A549 (cell line): Measurements from ENCODE around the gene PPP4R1. TPM values are rescaled to one million over a fixed set of nuclear protein-coding genes. Genes with fewer than 3 reads are reported as not detected.

Experiments used
- ATAC-seq, 2 experiments: fragments of 200-7000 bp in 1 of 2; fragments of >200 bp in 1 of 2; cut with Nextera tagmentation in 1 of 2; cut with Tn5 transposase in 1 of 2; 3 replicates each; pipeline versions ENCODE4 v1.8.0 to v1.9.1; 2018 to 2020; ENCODE audit warnings: mild to moderate bottlenecking in 1 of 2, moderate library complexity in 1 of 2
- CTCF ChIA-PET: fragments of 300-600 bp; sonication (Branson Sonifier 250); formaldehyde crosslinking; extraction: SDS; loops from one replicate; lab custom pipeline; 2021; ENCODE audit warnings: antibody characterized with exemption, inconsistent platforms; lab: Yijun Ruan, JAX
- POLR2A ChIA-PET: fragments of 350-600 bp; formaldehyde crosslinking; extraction: SDS; loops from one replicate; lab custom pipeline; 2021; ENCODE audit warnings: antibody characterized with exemption, inconsistent platforms; lab: Yijun Ruan, JAX
- DNase-seq, 2 experiments: peaks; one replicate each; pipeline versions ENCODE4 v3.0.0 to v3.0.0-alpha.2; 2011 to 2016; ENCODE audit warnings: low read depth in 1 of 2, low spot score in 1 of 2
- FAIRE-seq: peaks from 2 replicates; lab custom pipeline; 2011; peaks lifted over from hg19 to GRCh38; lab: Jason Lieb, UNC
- H3K27ac ChIP-seq, 2 experiments: fragments of >200 bp; sonication (Bioruptor Twin); formaldehyde crosslinking; 3 replicates each; pipeline ENCODE4 v1.5.1; 2016 to 2017
- H3K4me1 ChIP-seq: fragments of >200 bp; sonication (Bioruptor Twin); formaldehyde crosslinking; 3 replicates; pipeline ENCODE4 v1.6.1; 2016
- H3K4me2 ChIP-seq: fragments of >200 bp; sonication (Bioruptor Twin); formaldehyde crosslinking; 3 replicates; pipeline ENCODE4 v1.6.1; 2016
- H3K4me3 ChIP-seq: fragments of >200 bp; sonication (Bioruptor Twin); formaldehyde crosslinking; 3 replicates; pipeline ENCODE4 v1.5.1; 2016
- H3K9me3 ChIP-seq: fragments of >200 bp; sonication (Bioruptor Twin); formaldehyde crosslinking; 3 replicates; pipeline ENCODE4 v1.6.1; 2016
- CBX2 ChIP-seq: fragments of 200-600 bp; sonication (generic); IDR thresholded peaks from 2 replicates; pipeline ENCODE4 v1.6.1; 2016; ENCODE audit warnings: low read depth, mild to moderate bottlenecking, borderline replicate concordance
- CBX8 ChIP-seq: fragments of 200-600 bp; sonication (generic); IDR thresholded peaks from 2 replicates; pipeline ENCODE4 v1.6.1; 2016
- CEBPB ChIP-seq, 2 experiments: fragments of >200 bp in 1 of 2; sonication (Bioruptor Twin) in 1 of 2; formaldehyde crosslinking in 1 of 2; IDR thresholded peaks; 2 replicates each; pipeline ENCODE4 v1.6.1; 2012 to 2016
- CHD4 ChIP-seq: fragments of 200-600 bp; sonication (generic); IDR thresholded peaks from 2 replicates; pipeline ENCODE4 v1.6.1; 2016; ENCODE audit warnings: antibody characterized with exemption, mild to moderate bottlenecking, borderline replicate concordance
- E2F6 ChIP-seq: IDR thresholded peaks from 2 replicates; pipeline ENCODE4 v1.6.1; 2012; ENCODE audit warnings: low read depth, borderline replicate concordance
- EHF ChIP-seq: fragments of 250-450 bp; sonication (Bioruptor Pico); IDR thresholded peaks from 2 replicates; pipeline ENCODE4 v1.5.0; 2020; ENCODE audit warnings: mild to moderate bottlenecking
- EHMT2 ChIP-seq: fragments of 200-600 bp; sonication (generic); IDR thresholded peaks from 2 replicates; pipeline ENCODE4 v1.6.1; 2016; ENCODE audit warnings: antibody characterized with exemption, low read depth, mild to moderate bottlenecking, moderate library complexity
- EP300 ChIP-seq, 2 experiments: fragments of >200 bp; sonication (Bioruptor Twin); formaldehyde crosslinking; IDR thresholded peaks; 2 replicates in 1 of 2; 3 replicates in 1 of 2; pipeline ENCODE4 v1.6.1; 2016 to 2017
- FOSB ChIP-seq: fragments of 250-450 bp; sonication (Bioruptor Pico); IDR thresholded peaks from 2 replicates; pipeline ENCODE4 v1.5.0; 2020; ENCODE audit warnings: mild to moderate bottlenecking, moderate library complexity
- FOSL2 ChIP-seq, 2 experiments: fragments of 450-650 bp in 1 of 2; fragments of >200 bp in 1 of 2; sonication (Bioruptor Twin) in 1 of 2; formaldehyde crosslinking; IDR thresholded peaks; 2 replicates each; pipeline versions ENCODE4 v1.5.0 to v1.6.1; 2016 to 2020; ENCODE audit warnings: mild to moderate bottlenecking in 1 of 2, moderate library complexity in 1 of 2
- FOXS1 ChIP-seq: fragments of 250-450 bp; sonication (Bioruptor Pico); IDR thresholded peaks from 2 replicates; pipeline ENCODE4 v1.5.0; 2020; ENCODE audit warnings: mild to moderate bottlenecking, moderate library complexity
- HES2 ChIP-seq: fragments of >200 bp; sonication (Bioruptor Twin); formaldehyde crosslinking; IDR thresholded peaks from 2 replicates; pipeline ENCODE4 v1.6.1; 2016
- HEYL ChIP-seq: fragments of 250-450 bp; sonication (Bioruptor Pico); IDR thresholded peaks from 2 replicates; pipeline ENCODE4 v1.8.0; 2021; ENCODE audit warnings: mild to moderate bottlenecking, moderate library complexity
- HMGXB4 ChIP-seq: fragments of 250-450 bp; sonication (Bioruptor Pico); IDR thresholded peaks from 2 replicates; pipeline ENCODE4 v1.5.0; 2021; ENCODE audit warnings: mild to moderate bottlenecking, moderate library complexity, borderline replicate concordance
- HOXA7 ChIP-seq: fragments of 250-450 bp; sonication (Bioruptor Pico); IDR thresholded peaks from 2 replicates; pipeline ENCODE4 v1.5.0; 2020; ENCODE audit warnings: mild to moderate bottlenecking, moderate library complexity
- JUNB ChIP-seq: fragments of >200 bp; sonication (Bioruptor Twin); formaldehyde crosslinking; IDR thresholded peaks from 2 replicates; pipeline ENCODE4 v1.6.1; 2016
- MAFK ChIP-seq: fragments of 450-650 bp; IDR thresholded peaks from 2 replicates; pipeline ENCODE4 v1.6.1; 2014; ENCODE audit not compliant: partially characterized antibody
- MAZ ChIP-seq: fragments of 150-350 bp; IDR thresholded peaks from 2 replicates; pipeline ENCODE4 v1.6.1; 2014; ENCODE audit warnings: antibody characterized with exemption, low read depth, low read length, borderline replicate concordance
- NFE2L2 ChIP-seq: fragments of 150-350 bp; conservative IDR thresholded peaks from 2 replicates; pipeline ENCODE4 v1.6.1; 2014; ENCODE audit warnings: low read length
- POLR2AphosphoS2 ChIP-seq: conservative IDR thresholded peaks from 2 replicates; pipeline ENCODE4 v1.6.1; 2012; ENCODE audit warnings: low read length, improper control_type of control experiment, inconsistent platforms
- RAD21 ChIP-seq, 2 experiments: fragments of >200 bp in 1 of 2; sonication (Bioruptor Twin) in 1 of 2; formaldehyde crosslinking in 1 of 2; IDR thresholded peaks in 1 of 2; conservative IDR thresholded peaks in 1 of 2; 2 replicates in 1 of 2; 3 replicates in 1 of 2; pipeline ENCODE4 v1.6.1; 2012 to 2018; ENCODE audit warnings: inconsistent platforms in 1 of 2
- RARB ChIP-seq: fragments of 250-450 bp; sonication (Bioruptor Pico); IDR thresholded peaks from 2 replicates; pipeline ENCODE4 v1.8.0; 2021; ENCODE audit warnings: mild to moderate bottlenecking, moderate library complexity
- SREBF2 ChIP-seq: fragments of 450-650 bp; IDR thresholded peaks from 2 replicates; pipeline ENCODE4 v1.6.1; 2014; ENCODE audit warnings: mild to moderate bottlenecking, moderate library complexity
- TFCP2L1 ChIP-seq: fragments of 250-450 bp; sonication (Bioruptor Pico); IDR thresholded peaks from 2 replicates; pipeline ENCODE4 v1.5.0; 2021; ENCODE audit warnings: mild to moderate bottlenecking
- ZC3H11A ChIP-seq: fragments of 450-650 bp; IDR thresholded peaks from 2 replicates; pipeline ENCODE4 v1.6.1; 2014; ENCODE audit warnings: antibody characterized with exemption, mild to moderate bottlenecking
- ZFP36 ChIP-seq: fragments of 450-650 bp; IDR thresholded peaks from 2 replicates; pipeline ENCODE4 v1.6.1; 2014; ENCODE audit warnings: borderline replicate concordance; ENCODE audit not compliant: partially characterized antibody
- WGBS: methylation state at CpG from one replicate; pipeline ENCODE4 v1.1.6; 2017; ENCODE audit errors: missing lambda C conversion rate; 5-methylcytosine and 5-hydroxymethylcytosine counted together
- polyA plus RNA-seq, 4 experiments: library from polyadenylated mRNA; depleted of rRNA in 3 of 4; stranded (reverse); fragments of >200 nt; fragmentation: RNase III in 1 of 4; extraction: RNeasy Plus Mini Kit Qiagen cat#74134 plus additional on column Dnase treatment in 1 of 4; gene quantifications; 2 replicates in 3 of 4; 3 replicates in 1 of 4; pipeline ENCODE4 v1.2.3, GENCODE V29; 2011 to 2017

Gene PPP4R1
- polyA plus RNA-seq, 2 of the 4 experiments (the other 2 are of a cell fraction), result 40.1 to 97.3 TPM

- CTCF ChIA-PET, result interaction anchor here (1.2 to 2.6 kb wide), 4 partner anchors 11 to 84 kb away, joined by 3 to 11 read pairs (median 6); no protein-coding TSS in a partner anchor
- no peaks in the 10 kb centered on the region for H3K4me1 ChIP-seq
These were observed 45.4 kb upstream of the PPP4R1 start for GRCh38 chr18:9659499-9660375.

GRCh38 chr18:9658087-9658641 is 43.8 kb upstream of the PPP4R1 start:
- no peak overlapping the region for H3K27ac ChIP-seq
- H3K4me2 ChIP-seq, result no peak overlapping the region
- ChIA-PET CTCF (interaction anchor here (1.0 to 2.6 kb wide), 4 partner anchors 9 to 83 kb away, joined by 3 to 9 read pairs (median 4); no protein-coding TSS in a partner anchor), POLR2A (no interaction called here)
- FAIRE-seq (no peak), DNase-seq (no peak), ATAC-seq (no peak)
- peaks cover 6% of the 10 kb centered on the region; the same call in 1 of the 3 replicates for H3K4me1 ChIP-seq
- TF ChIP-seq FOXS1 (CRISPR knock-in tag) (no peak), POLR2AphosphoS2 (no peak), E2F6 (no peak), JUNB (no peak)
- no peak overlapping the region for H3K4me3 ChIP-seq
- no peaks in the 10 kb centered on the region for H3K9me3 ChIP-seq
- WGBS, result 58% methylated on average over 7 of the region's 7 CpGs

More at GRCh38 chr18:9659499-9660375, 45.4 kb upstream of the PPP4R1 start:
- TF ChIP-seq E2F6, result no peak
- no peak for TF ChIP-seq EP300 (IDR thresholded peaks at IDR 0.05)
- no peak for TF ChIP-seq CBX2
- TF ChIP-seq MAFK, result no peak
- TF ChIP-seq MAZ, result no peak
- no peak for TF ChIP-seq SREBF2
- no peak for TF ChIP-seq RARB (CRISPR knock-in tag)
- TF ChIP-seq EHF (CRISPR knock-in tag), result no peak
- TF ChIP-seq NFE2L2, result no peak
- no peak for TF ChIP-seq HEYL (CRISPR knock-in tag)
- TF ChIP-seq FOSL2 (IDR thresholded peaks at IDR 0.05), result no peak
- no peak for TF ChIP-seq FOSL2 (CRISPR knock-in tag; IDR thresholded peaks at IDR 0.05)
- Histone ChIP-seq H3K4me2 (no peak overlapping the region), H3K27ac (no peak overlapping the region), H3K4me3 (no peak overlapping the region), H3K9me3 (no peaks in the 10 kb centered on the region)
- DNase-seq (no peak), ATAC-seq (no peak), FAIRE-seq (no peak)
- POLR2A ChIA-PET, result no interaction called here
- 91% methylated on average over 23 of the region's 24 CpGs for WGBS

- Histone ChIP-seq H3K4me1 (peaks cover 6% of the 10 kb centered on the region; the same call in 1 of the 3 replicates), H3K9me3 (no peaks in the 10 kb centered on the region), H3K4me3 (no peak overlapping the region), H3K4me2 (no peak overlapping the region), H3K27ac (no peak overlapping the region)
- 90% methylated on average over 1 of the region's 1 CpG for WGBS
- ChIA-PET POLR2A (no interaction called here), CTCF (interaction anchor here (1.4 kb wide), 1 partner anchor 43 kb away, joined by 3 read pairs; no protein-coding TSS in a partner anchor)
- no peak for FAIRE-seq
- no peak for DNase-seq
- no peak for ATAC-seq
- no peak for TF ChIP-seq HOXA7 (CRISPR knock-in tag)
These were observed 40.9 kb upstream of the PPP4R1 start for GRCh38 chr18:9655232-9655767.

GRCh38 chr18:9653390-9653789 is 39.0 kb upstream of the PPP4R1 start:
- Histone ChIP-seq H3K27ac (peak overlapping the region in 1 of 2 experiments; percentile 61; a peak in 1 of 6 replicates), H3K4me1 (peaks cover 12% of the 10 kb centered on the region), H3K4me2 (no peak overlapping the region), H3K4me3 (no peak overlapping the region), H3K9me3 (no peaks in the 10 kb centered on the region)
- ATAC-seq (no peak), FAIRE-seq (no peak), DNase-seq (no peak)
- ChIA-PET CTCF (interaction anchor here (0.8 kb wide), 1 partner anchor 21 kb away, joined by 4 read pairs; no protein-coding TSS in a partner anchor), POLR2A (no interaction called here)
- WGBS, result 58% methylated on average over 4 of the region's 5 CpGs
- no peak for TF ChIP-seq CBX8
- TF ChIP-seq TFCP2L1, result no peak
- TF ChIP-seq ZFP36, result no peak
- TF ChIP-seq EHMT2, result no peak
- no peak for TF ChIP-seq HES2
- no peak for TF ChIP-seq ZC3H11A
- TF ChIP-seq RAD21 (conservative IDR thresholded peaks at IDR 0.05 in 1 of 2, IDR thresholded peaks at IDR 0.05 in 1 of 2), result no peak
- no peak for TF ChIP-seq FOSB
- TF ChIP-seq CHD4, result no peak
- TF ChIP-seq CEBPB (IDR thresholded peaks at IDR 0.05), result no peak
- no peak for TF ChIP-seq HMGXB4 (CRISPR knock-in tag)
